Naive B cell (primary cell): Measurements from ENCODE around the gene MICAL3. TPM values are rescaled to one million over a fixed set of nuclear protein-coding genes. Genes with fewer than 3 reads are reported as not detected.

Experiments used
- ATAC-seq, 2 donors: fragments of 150-1000 bp; cut with Tn5 transposase; 2 replicates each; pipeline ENCODE4 v1.10.0; 2021; ENCODE audit warnings: low read depth in 2 of 2, mild to moderate bottlenecking in 2 of 2, moderate library complexity in 2 of 2
- DNase-seq: peaks from one replicate; pipeline ENCODE4 v3.0.0; 2022
- H3K27ac Mint-ChIP-seq, 6 donors: one replicate each; pipeline ENCODE4 v1.8.0; 2020 to 2022; ENCODE audit warnings: mild to moderate bottlenecking in 6 of 6, mixed read lengths in 6 of 6, moderate library complexity in 5 of 6, inconsistent platforms in 2 of 6
- H3K27me3 Mint-ChIP-seq, 3 donors: one replicate each; pipeline ENCODE4 v1.8.0; 2021 to 2022; ENCODE audit warnings: mixed read lengths in 3 of 3, mild to moderate bottlenecking in 1 of 3
- H3K36me3 Mint-ChIP-seq, 2 donors: one replicate each; pipeline ENCODE4 v1.8.0; 2020 to 2022; ENCODE audit warnings: mixed read lengths in 2 of 2, inconsistent platforms in 1 of 2, mild to moderate bottlenecking in 1 of 2
- H3K4me1 Mint-ChIP-seq, 3 donors: one replicate each; pipeline ENCODE4 v1.8.0; 2020 to 2022; ENCODE audit warnings: mixed read lengths in 3 of 3, inconsistent platforms in 1 of 3, mild to moderate bottlenecking in 1 of 3, moderate library complexity in 1 of 3
- H3K4me3 Mint-ChIP-seq, 8 donors: one replicate each; pipeline ENCODE4 v1.8.0; 2020 to 2022; ENCODE audit warnings: mild to moderate bottlenecking in 8 of 8, mixed read lengths in 8 of 8, moderate library complexity in 8 of 8, inconsistent platforms in 2 of 8
- H3K9me3 Mint-ChIP-seq, 7 donors: one replicate each; pipeline ENCODE4 v1.8.0; 2020 to 2022; ENCODE audit warnings: mixed read lengths in 7 of 7, mild to moderate bottlenecking in 5 of 7, inconsistent platforms in 2 of 7, moderate library complexity in 1 of 7
- polyA plus RNA-seq, 6 donors: library from polyadenylated mRNA; unstranded; fragments of 300-500 nt; fragmentation: Illumina TruSeq; gene quantifications; one replicate each; pipeline ENCODE4 v1.2.3, GENCODE V29; 2021; ENCODE audit warnings: low read depth in 6 of 6

Gene MICAL3
- polyA plus RNA-seq, 6 donors from 2014 or later, result 10.9 to 28.0 (median 15.6) TPM

GRCh38 chr22:17781319-17782031 lies 242.9 kb downstream of the MICAL3 start:
- H3K27me3 Mint-ChIP-seq, result no peaks in the 10 kb centered on the region
- H3K36me3 Mint-ChIP-seq, result peaks cover 0 to 8% of the 10 kb centered on the region in 2 donors
- ATAC-seq (peak; percentile 34 to 37), DNase-seq (no peak)
- H3K9me3 Mint-ChIP-seq, result peaks cover 0 to 2% (median 0%) of the 10 kb centered on the region in 7 donors
- peak overlapping the region in 7 of 8 donors; percentile 18 to 71 (median 41) for H3K4me3 Mint-ChIP-seq
- H3K4me1 Mint-ChIP-seq, result peaks cover 43 to 68% (median 49%) of the 10 kb centered on the region in 3 donors
- peak overlapping the region; percentile 77 to 97 (median 87) for H3K27ac Mint-ChIP-seq

- Mint-ChIP-seq H3K27ac (peak overlapping the region in 4 of 6 donors; percentile 51 to 84 (median 71)), H3K36me3 (peaks cover 0 to 8% of the 10 kb centered on the region in 2 donors), H3K4me1 (peaks cover 48 to 70% (median 55%) of the 10 kb centered on the region in 3 donors), H3K4me3 (peak overlapping the region in 4 of 8 donors; percentile 18 to 92 (median 42)), H3K9me3 (peaks cover 0 to 2% (median 0%) of the 10 kb centered on the region in 7 donors), H3K27me3 (no peaks in the 10 kb centered on the region)
- no peak for ATAC-seq
- no peak for DNase-seq
These were observed 243.5 kb downstream of the MICAL3 start for GRCh38 chr22:17780741-17781318.

DNA sequence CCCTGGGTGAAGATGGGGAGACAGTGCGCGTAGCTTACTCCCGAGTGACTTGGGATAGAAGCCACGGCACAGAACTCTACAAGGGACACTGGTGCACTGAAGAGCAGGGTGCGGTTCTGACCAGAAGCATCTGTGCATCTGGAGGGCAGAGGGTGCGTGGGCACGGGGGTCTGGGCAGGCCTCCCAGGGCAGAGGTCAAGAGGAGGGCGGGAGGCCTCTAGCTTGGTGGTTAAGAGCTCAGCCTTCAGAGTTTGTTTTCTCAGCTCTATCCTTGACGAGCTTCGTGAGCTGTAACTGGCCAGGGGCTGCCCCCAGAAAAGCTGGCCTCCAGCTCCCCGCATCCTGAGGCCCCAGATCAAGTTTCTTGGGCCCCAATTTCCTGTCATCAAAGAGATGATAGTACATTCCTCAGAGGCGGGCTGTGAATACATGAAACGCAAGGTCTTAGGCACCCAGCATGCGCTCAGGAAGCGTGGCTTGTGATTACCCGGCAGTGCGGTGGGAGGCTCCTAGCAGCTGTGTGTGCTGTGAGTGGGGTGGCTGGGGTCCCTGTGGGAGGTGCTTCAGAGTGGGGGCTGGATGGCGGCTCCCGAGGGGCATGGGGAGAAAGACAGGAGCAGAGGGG lies 244.1 kb downstream of the MICAL3 start:
- Mint-ChIP-seq H3K4me1 (peaks cover 54 to 74% (median 61%) of the 10 kb centered on the region in 3 donors), H3K36me3 (peaks cover 0 to 8% of the 10 kb centered on the region in 2 donors), H3K4me3 (peak overlapping the region in 6 of 8 donors; percentile 44 to 92 (median 54)), H3K27me3 (no peaks in the 10 kb centered on the region), H3K9me3 (peaks cover 0 to 2% (median 0%) of the 10 kb centered on the region in 7 donors), H3K27ac (peak overlapping the region in 5 of 6 donors; percentile 50 to 88 (median 65))
- DNase-seq (no peak), ATAC-seq (no peak)

DNA sequence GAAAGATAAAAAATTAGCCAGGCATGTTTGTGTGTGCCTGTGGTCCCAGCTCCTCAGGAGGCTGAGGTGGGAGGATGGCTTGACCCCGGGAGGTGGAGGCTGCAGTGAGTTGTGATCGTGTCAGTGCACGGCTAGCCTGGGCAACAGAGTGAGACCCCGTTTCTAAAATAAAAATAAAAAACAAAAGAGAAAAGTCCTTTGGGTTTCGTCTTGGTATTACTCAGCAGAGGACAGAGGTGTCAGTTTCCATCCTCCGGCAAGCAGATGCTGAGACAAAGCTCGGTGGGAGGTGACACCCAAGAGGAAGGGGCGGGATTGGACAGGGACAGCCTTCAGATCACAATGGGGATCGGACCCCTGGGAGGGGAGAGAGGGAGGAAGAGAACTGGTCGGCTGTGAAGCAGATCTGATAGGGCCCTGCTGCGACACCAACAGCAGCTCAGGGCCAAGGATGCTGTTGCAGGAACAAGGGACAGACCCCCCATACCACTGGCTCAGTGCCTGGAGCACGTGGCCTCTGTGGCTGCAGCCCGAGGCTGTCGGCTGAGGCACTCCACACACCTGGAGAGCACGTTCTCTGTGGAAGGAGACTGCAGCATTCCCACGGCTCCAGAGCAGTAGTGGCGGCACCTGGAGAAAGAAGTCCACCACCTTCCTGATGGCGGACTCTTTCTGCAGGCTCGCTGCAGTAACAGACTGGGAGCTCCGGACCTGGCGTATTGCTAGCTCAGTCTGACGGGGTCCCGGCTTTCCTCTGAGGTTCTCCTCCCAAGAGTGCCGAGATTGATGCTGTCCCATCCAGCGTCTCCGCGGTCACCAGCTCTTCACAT lies 244.9 kb downstream of the MICAL3 start:
- DNase-seq (no peak), ATAC-seq (no peak)
- no peaks in the 10 kb centered on the region for H3K27me3 Mint-ChIP-seq
- H3K4me1 Mint-ChIP-seq, result peaks cover 54 to 81% (median 64%) of the 10 kb centered on the region in 3 donors
- H3K27ac Mint-ChIP-seq, result peak overlapping the region; percentile 7 to 89 (median 78)
- peaks cover 0 to 2% (median 0%) of the 10 kb centered on the region in 7 donors for H3K9me3 Mint-ChIP-seq
- peak overlapping the region in 7 of 8 donors; percentile 34 to 92 (median 72) for H3K4me3 Mint-ChIP-seq
- H3K36me3 Mint-ChIP-seq, result peaks cover 0 to 8% of the 10 kb centered on the region in 2 donors

DNA sequence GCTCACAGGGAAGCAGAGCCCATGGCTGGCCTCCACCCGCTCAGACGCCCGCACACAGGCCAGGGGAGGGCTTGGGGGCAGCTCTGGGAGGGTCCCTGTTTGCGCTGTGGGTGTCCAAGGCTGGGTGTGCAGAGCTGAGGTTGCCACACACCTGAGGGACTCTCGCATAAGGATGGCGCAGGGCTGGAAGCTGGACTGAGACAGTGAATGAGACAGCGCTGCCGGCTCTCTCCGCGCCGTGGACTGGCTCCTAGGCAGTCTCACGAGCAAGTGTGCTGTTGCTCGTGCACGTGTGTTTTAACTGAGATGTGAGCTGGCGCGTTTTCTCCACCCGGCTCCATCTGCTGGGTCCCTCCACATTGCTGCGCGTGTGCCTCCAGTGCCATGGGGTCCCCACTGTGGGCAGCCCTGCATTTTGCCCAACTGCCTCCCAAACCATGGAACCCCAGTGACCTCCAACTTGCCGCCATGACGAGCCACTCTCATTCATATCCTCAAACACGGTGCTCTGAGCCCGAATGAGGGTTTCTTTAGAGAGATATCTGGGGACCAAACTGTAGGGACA lies 245.9 kb downstream of the MICAL3 start:
- H3K4me1 Mint-ChIP-seq, result peaks cover 56 to 82% (median 66%) of the 10 kb centered on the region in 3 donors
- no peaks in the 10 kb centered on the region for H3K27me3 Mint-ChIP-seq
- peak overlapping the region; percentile 49 to 99 (median 82) for H3K27ac Mint-ChIP-seq
- ATAC-seq, result no peak
- H3K4me3 Mint-ChIP-seq, result peak overlapping the region; percentile 49 to 96 (median 92)
- H3K9me3 Mint-ChIP-seq, result peaks cover 0 to 2% (median 0%) of the 10 kb centered on the region in 7 donors
- H3K36me3 Mint-ChIP-seq, result peaks cover 0 to 8% of the 10 kb centered on the region in 2 donors
- DNase-seq, result no peak

DNA sequence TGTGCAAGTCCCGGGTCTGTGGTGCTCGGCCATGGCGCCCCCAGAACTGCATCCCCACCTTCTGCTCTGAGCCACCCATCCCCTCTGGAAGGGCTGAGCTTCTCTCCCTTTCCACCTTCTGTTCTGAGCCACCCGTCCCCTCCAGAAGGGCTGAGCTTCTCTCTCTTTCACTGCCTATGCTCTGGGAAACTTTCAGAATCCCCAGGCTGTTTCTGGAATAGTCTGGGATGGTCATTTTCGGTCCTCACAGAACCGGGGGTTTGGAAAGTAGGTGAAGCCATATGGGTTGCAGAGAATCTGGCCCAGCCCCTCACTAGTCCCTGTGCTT lies 246.7 kb downstream of the MICAL3 start:
- H3K4me1 Mint-ChIP-seq, result peaks cover 63 to 86% (median 74%) of the 10 kb centered on the region in 3 donors
- no peak for DNase-seq

GRCh38 chr22:17777005-17777716 lies 247.2 kb downstream of the MICAL3 start:
- DNase-seq, result peak; percentile 83
- peaks cover 65 to 86% (median 80%) of the 10 kb centered on the region in 3 donors for H3K4me1 Mint-ChIP-seq
- peak; percentile 56 to 63 for ATAC-seq

More for the DNA sequence above, 246.7 kb downstream of the MICAL3 start:
- H3K27me3 Mint-ChIP-seq, result no peaks in the 10 kb centered on the region
- H3K36me3 Mint-ChIP-seq, result peaks cover 0 to 8% of the 10 kb centered on the region in 2 donors
- no peak for ATAC-seq
- H3K4me3 Mint-ChIP-seq, result peak overlapping the region; percentile 89 to 96 (median 92)
- H3K27ac Mint-ChIP-seq, result peak overlapping the region; percentile 94 to 99 (median 99)
- peaks cover 0 to 2% (median 0%) of the 10 kb centered on the region in 7 donors for H3K9me3 Mint-ChIP-seq

DNA sequence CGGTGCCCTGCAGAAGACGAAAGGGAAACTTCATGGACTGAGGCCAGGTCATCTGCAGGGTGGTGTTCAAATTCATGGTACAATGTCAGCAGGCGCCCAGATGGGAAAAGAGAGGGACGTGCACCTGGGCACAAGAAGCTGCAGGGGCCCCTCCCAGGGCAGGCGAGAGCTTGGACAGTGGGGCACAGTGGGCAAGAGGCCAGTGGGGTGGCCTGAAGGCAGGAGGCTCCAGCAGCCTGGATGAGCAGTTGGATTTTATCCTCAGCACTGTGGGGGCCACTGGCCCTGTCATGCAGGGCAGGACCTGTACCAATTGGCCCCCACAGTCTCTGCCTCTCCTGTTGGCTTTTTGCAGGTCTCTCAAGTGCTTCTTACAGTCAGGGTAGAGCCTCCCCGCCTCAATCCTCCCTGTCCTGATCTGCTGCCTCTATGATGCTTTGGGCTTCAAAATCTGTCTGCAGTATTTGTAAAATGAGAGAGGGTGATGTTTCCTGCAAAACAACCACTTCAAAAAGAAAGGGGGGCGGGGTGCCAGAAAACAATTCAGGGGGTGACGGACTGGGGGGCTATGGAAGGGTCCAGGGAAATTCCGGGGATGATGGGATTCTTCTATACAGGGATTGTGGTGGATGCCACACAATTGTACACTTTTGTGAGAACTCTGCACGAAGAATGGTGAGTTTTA lies 248.4 kb downstream of the MICAL3 start:
- no peaks in the 10 kb centered on the region for H3K27me3 Mint-ChIP-seq
- peaks cover 0 to 2% (median 0%) of the 10 kb centered on the region in 7 donors for H3K9me3 Mint-ChIP-seq
- DNase-seq, result no peak
- peaks cover 0 to 8% of the 10 kb centered on the region in 2 donors for H3K36me3 Mint-ChIP-seq
- peak overlapping the region in 7 of 8 donors; percentile 66 to 96 (median 92) for H3K4me3 Mint-ChIP-seq
- ATAC-seq, result no peak
- peaks cover 66 to 88% (median 80%) of the 10 kb centered on the region in 3 donors for H3K4me1 Mint-ChIP-seq
- peak overlapping the region; percentile 83 to 99 (median 98) for H3K27ac Mint-ChIP-seq

More at GRCh38 chr22:17777005-17777716, 247.2 kb downstream of the MICAL3 start:
- Mint-ChIP-seq H3K9me3 (peaks cover 0 to 2% (median 0%) of the 10 kb centered on the region in 7 donors), H3K27ac (peak overlapping the region; percentile 94 to 99 (median 99)), H3K27me3 (no peaks in the 10 kb centered on the region), H3K4me3 (peak overlapping the region; percentile 89 to 96 (median 92)), H3K36me3 (peaks cover 0 to 8% of the 10 kb centered on the region in 2 donors)

- no peak for DNase-seq
These were observed 249.3 kb downstream of the MICAL3 start for GRCh38 chr22:17774926-17775685.

GRCh38 chr22:17774206-17774925 lies 250.0 kb downstream of the MICAL3 start, which contains the start of gene BID:
Gene BID, minus strand, starts transcription at chr22:17774469. Its CDS starts 24,353 bp downstream, at chr22:17750116.
- Mint-ChIP-seq H3K27me3 (no peaks in the 10 kb centered on the region), H3K27ac (peak within 1 kb of the TSS; percentile 93 to 99 (median 97)), H3K4me3 (peak within 1 kb of the TSS; percentile 84 to 95 (median 90)), H3K4me1 (peaks cover 61 to 87% (median 73%) of the 10 kb centered on the region in 3 donors), H3K9me3 (no peaks in the 10 kb centered on the region), H3K36me3 (peaks cover 0 to 4% of the 10 kb centered on the region in 2 donors)
- ATAC-seq, result peak; percentile 59 to 61
- DNase-seq, result peak; percentile 82

More at GRCh38 chr22:17774926-17775685, 249.3 kb downstream of the MICAL3 start:
- peaks cover 0 to 8% of the 10 kb centered on the region in 2 donors for H3K36me3 Mint-ChIP-seq
- peaks cover 0 to 2% (median 0%) of the 10 kb centered on the region in 7 donors for H3K9me3 Mint-ChIP-seq
- peaks cover 60 to 87% (median 79%) of the 10 kb centered on the region in 3 donors for H3K4me1 Mint-ChIP-seq
- H3K4me3 Mint-ChIP-seq, result peak overlapping the region; percentile 66 to 92 (median 84)
- ATAC-seq, result no peak
- H3K27me3 Mint-ChIP-seq, result no peaks in the 10 kb centered on the region
- H3K27ac Mint-ChIP-seq, result peak overlapping the region; percentile 52 to 99 (median 95)
